GM12873 (cell line): Measurements from ENCODE around the gene PTPRN2.

Source experiments
- CTCF ChIP-seq: IDR thresholded peaks from 2 replicates; pipeline ENCODE4 v1.5.1; 2012; ENCODE audit warnings: low read depth, mild to moderate bottlenecking, moderate library complexity, low read length, control low read depth; ENCODE audit not compliant: insufficient read depth; ENCODE audit errors: missing control alignments

PTPRN2 gene

GRCh38 chr7:158487631-158488151 is 99.9 kb downstream of the PTPRN2 start:
- TF ChIP-seq CTCF, result no peak

- TF ChIP-seq CTCF, result no peak
Measured at GRCh38 chr7:158486919-158487318, 100.7 kb downstream of the PTPRN2 start.

GRCh38 chr7:158484801-158485531 is 102.7 kb downstream of the PTPRN2 start:
- TF ChIP-seq CTCF, result no peak

- TF ChIP-seq CTCF, result no peak
Measured at GRCh38 chr7:158482480-158482879, 105.1 kb downstream of the PTPRN2 start.

- TF ChIP-seq CTCF, result no peak
Measured at GRCh38 chr7:158479664-158480025, 108.0 kb downstream of the PTPRN2 start.

GRCh38 chr7:158479021-158479663 is 108.5 kb downstream of the PTPRN2 start:
- TF ChIP-seq CTCF, result no peak

GRCh38 chr7:158477866-158478265 is 109.8 kb downstream of the PTPRN2 start:
- TF ChIP-seq CTCF, result no peak
